Fibroblast of skin of abdomen (primary cell): ENCODE results near the gene SLC38A1.

ENCODE experiments used
- DNase-seq: peaks from one replicate; pipeline ENCODE4 v3.0.0-alpha.2; 2013

SLC38A1 gene

GRCh38 chr12:46230306-46230705, 38.5 kb downstream of the SLC38A1 start:
- DNase-seq = no peak

- DNase-seq = no peak
These were observed 41.2 kb downstream of the SLC38A1 start for GRCh38 chr12:46227616-46228015.

GRCh38 chr12:46224386-46224785, 44.5 kb downstream of the SLC38A1 start:
- peak; percentile 21 for DNase-seq

- no peak for DNase-seq
These were observed 45.8 kb downstream of the SLC38A1 start for GRCh38 chr12:46223047-46223446.

- DNase-seq = no peak
These were observed 46.2 kb downstream of the SLC38A1 start for GRCh38 chr12:46222636-46223035.

- DNase-seq = peak; percentile 46
These were observed 47.4 kb downstream of the SLC38A1 start for GRCh38 chr12:46221255-46222128.

- DNase-seq = peak; percentile 70
These were observed 48.8 kb downstream of the SLC38A1 start for GRCh38 chr12:46219877-46220655.

- DNase-seq = no peak
These were observed 49.5 kb downstream of the SLC38A1 start for GRCh38 chr12:46219132-46219876.

GRCh38 chr12:46218322-46219095, 50.3 kb downstream of the SLC38A1 start:
- DNase-seq = no peak

- no peak for DNase-seq
These were observed 51.1 kb downstream of the SLC38A1 start for GRCh38 chr12:46217541-46218321.

GRCh38 chr12:46214668-46215436, 54.0 kb downstream of the SLC38A1 start:
- DNase-seq = no peak

- peak; percentile 51 for DNase-seq
These were observed 56.5 kb downstream of the SLC38A1 start for GRCh38 chr12:46212108-46212982.

- no peak for DNase-seq
These were observed 57.9 kb downstream of the SLC38A1 start for GRCh38 chr12:46210873-46211439.

GRCh38 chr12:46209914-46210872, 58.6 kb downstream of the SLC38A1 start:
- DNase-seq = no peak

GRCh38 chr12:46209170-46209569, 59.7 kb downstream of the SLC38A1 start:
- DNase-seq = peak; percentile 26

- no peak for DNase-seq
These were observed 60.5 kb downstream of the SLC38A1 start for GRCh38 chr12:46208370-46208769.

- no peak for DNase-seq
These were observed 61.2 kb downstream of the SLC38A1 start for GRCh38 chr12:46207644-46208043.

GRCh38 chr12:46206471-46206870, 62.4 kb downstream of the SLC38A1 start:
- no peak for DNase-seq
